ENCODE data around the gene NOG.
A peak's percentile ranks its signal among the peaks of the same experiment; 100 is the strongest.

Gene NOG

DNA sequence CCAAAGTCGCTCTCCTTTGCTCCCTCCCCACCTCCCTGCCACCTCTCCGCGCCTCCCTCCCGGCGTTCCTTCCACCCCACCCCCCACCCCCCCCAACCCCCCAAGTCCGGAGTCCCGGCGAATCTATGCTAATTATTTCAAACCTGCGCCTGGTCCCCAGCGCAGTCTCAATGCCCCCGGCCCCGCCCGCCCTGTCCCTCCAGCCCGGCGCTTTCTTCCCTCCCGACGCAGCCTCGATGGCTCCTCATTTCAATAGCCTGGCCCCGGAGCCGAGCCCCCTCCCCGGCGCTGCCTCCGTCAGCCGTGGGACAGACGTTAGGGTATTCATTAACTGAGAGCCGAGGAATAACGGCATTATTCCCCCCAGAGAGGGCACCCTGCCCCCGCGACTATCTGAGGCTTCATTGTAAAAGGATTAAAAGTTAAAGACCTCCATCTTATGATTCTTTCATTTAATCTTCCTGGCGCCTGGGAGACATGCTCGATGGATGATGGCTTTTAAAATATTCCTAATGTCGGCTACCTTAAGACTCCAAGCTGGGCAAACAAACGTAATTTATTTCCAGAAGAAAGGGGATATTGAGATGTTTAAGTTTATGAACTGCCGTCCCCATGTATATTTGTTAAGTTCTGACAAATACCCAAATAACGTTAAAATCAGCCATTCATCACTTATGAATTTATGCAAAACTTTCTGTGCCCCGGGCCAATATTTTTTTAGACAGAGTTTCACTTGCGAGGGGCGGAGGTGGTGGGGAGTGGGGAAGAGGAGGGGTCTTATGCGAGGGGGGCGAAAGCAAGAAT, 3.4 kb downstream of the NOG start:
- no peak for DNase-seq (ENCODE audit: low read depth in 2 of 2)

DNA sequence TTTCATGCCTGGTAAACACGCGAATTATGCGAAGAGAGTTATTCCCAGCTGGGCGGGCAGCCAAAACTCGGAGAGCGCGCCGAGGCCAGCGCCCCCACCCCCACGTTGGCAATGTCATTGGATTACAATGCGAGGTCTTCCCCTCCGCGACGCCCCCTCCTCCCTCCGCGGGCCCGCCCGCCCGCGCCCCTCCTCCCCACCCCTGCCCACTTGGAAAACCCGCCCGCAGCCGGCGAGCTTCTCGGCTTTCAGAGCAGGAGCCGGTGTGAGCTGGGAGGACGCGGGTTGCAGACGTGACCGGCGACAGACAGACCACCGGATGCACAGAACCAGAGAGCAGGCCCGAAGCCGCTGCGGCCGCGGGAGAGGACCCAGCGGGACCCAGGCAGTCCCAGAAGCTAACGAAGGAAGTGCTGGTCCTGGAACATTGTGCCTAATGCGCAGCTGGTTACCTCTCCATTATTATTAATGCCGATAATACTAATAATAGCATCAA, 4.0 kb downstream of the NOG start:
- no peak for DNase-seq (ENCODE audit: low read depth in 2 of 2)

DNA sequence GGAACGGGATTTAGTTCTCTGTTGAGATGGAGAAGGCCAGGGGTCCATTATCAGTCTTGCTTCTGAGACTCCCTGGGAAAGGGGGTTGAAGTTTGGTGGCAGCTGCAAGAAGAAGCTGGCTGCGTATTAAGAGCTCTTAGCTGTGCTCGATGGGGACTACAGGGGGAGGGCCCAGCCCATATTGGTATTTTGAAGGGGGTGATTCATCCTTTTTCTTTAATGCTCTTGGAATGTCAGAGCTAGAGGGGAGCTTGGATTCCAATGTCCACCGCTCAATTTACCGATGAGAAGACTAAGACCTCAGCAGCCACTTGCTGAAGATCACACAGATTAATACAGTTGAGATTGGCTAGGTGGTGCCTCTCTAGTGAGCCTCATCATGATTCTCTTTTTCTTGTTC, 5.0 kb downstream of the NOG start:
- DNase-seq (ENCODE audit: low read depth in 2 of 2), result no peak

DNA sequence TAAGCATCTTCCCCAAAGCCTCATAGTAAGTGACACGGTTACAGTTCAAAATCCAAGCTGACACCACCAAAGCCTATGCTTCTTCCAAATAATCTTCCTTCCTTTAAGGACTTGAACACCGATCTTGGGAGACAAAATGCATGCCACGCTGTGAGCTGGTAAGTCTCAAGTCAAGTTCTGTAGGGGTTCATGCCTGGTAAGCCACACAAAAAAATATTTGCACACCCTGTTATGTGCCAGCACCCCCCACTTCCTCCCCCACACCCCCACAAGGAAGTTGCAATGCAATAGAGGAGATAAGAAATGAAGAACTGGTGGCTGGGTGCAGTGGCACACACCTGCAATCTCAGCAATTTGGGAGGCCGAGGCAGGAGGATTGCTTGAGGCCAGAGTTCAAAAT, 5.6 kb downstream of the NOG start:
- DNase-seq (ENCODE audit: low read depth in 2 of 2), result no peak

DNA sequence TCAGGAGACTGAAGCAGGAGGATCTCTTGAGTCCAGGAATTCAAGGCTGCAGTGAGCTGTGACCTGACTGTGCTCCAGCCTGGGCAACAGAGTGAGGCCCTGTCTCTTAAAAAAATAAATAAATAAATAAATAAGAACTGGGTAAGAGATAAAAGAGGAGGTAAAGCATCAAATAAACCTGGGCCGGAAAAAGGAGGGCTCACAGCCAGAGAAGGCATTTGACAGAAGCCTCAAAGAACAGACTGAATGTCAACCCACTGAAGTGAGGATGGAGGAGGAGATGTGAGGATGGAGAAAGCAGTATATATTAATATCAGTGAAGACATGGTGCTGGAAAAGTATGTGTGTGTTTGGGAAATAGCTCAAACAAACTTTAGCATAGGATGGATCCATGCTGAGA, 6.1 kb downstream of the NOG start:
- no peak for DNase-seq (ENCODE audit: low read depth in 2 of 2)

DNA sequence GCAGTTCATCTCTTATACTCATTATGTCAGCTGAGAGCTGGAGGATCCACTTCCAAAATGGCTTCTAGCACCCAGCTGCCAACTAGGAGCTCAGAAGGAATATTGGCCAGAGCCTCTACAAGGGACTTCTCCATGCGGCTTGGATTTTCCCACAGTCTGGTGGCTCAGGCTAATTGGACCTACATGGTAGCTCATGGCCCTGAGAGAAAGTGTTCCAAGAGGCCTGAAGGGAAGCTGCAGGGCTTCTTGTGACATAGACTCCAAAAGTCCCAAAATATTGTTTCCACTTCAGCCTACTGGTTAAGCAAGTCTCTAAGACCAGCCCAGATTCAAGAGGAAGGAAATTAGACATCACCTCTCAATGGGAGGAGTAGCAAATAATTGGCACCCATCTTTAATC, 6.8 kb downstream of the NOG start:
- no peak for DNase-seq (ENCODE audit: low read depth in 2 of 2)

DNA sequence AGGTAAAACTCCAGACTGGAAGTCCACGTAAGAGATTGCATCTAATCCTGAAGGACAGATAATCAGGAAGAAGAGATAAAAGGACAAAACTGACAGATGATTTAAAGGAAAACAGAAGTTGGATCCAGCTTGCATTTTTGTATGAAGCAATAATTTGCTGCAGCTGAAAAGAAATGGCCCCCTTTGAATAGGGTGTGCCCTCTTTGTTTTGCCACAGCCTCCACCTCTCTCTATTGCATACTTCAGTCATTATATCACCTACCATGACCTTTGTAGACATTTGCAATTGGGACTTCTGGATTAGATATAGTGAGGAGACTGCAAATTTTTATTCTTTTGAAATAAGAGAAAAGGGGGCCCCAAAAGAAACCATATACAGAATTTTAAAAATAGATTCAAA, 8.1 kb downstream of the NOG start:
- DNase-seq (ENCODE audit: low read depth in 2 of 2), result no peak

- peak in 1 of 2 donors; percentile 9 for DNase-seq (ENCODE audit: low read depth in 2 of 2)
Observed at GRCh38 chr17:56602292-56603130, 9.0 kb downstream of the NOG start.

DNA sequence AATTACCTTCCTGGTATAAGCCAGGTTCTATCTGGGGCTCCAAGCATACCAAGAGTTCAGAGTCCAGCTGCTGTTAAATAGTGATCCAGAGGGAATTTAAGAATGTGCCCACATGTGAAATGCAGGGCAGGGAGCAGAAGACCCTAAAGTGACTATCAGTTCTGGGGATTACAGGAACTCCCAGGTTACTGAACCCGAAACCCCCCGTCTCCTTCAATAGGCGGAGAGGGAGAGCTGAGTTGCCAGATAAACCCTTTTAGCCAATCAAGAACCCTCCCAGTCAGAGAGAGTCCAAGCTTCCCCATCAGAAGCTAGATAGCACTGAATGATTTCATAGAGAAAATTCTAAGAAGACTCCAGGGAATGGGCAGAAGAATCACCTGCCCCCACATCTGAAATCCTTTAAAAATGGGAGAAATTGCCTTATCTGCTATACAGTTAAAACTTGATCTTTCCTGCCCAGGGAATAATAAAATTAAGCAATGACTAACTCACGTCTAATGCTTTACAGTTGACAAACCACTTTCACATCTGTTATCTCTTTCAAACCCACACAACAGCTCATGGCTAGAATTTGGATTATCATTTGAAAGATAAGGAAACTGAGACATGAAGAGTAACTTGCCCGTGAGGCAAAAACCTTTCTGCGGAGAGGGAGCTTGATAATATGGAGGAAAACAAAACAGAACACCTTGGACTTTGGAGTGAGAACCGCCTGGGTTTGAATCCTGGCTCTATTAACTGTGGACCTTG, 10.2 kb downstream of the NOG start:
- no peak for DNase-seq (ENCODE audit: low read depth in 2 of 2)

DNA sequence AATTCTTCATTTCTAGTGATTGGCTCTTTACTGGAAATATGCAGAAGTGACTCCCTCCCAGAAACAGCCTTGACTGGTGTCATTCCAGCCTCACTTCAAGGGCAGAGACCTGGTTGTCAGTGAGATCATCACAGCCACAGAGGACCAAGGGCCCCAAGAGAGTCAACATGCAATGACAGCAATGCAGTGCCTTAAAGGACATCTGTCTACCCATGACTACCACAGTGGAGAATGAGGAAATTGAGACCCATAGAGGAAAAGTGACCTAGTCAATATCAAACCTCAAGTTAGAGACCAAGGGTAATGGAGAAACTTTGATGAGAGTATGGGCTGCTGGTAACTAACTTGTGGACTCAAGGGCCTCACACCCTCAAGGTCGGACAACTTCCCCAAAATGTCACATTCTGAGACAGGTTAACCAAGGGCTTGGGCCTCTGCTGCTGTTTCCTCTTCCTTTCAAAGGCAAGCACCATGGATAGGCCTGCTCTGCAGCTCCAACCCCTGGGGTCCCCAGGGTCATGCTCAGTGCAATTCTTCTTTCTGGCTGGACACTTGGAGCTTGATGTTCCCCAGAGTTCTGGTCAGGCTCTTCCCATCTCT, 11.3 kb downstream of the NOG start:
- no peak for DNase-seq (ENCODE audit: low read depth in 2 of 2)

- no peak for DNase-seq (ENCODE audit: low read depth in 2 of 2)
Observed at GRCh38 chr17:56608944-56609343, 15.4 kb downstream of the NOG start.

GRCh38 chr17:56610321-56610720, 16.8 kb downstream of the NOG start:
- DNase-seq (ENCODE audit: low read depth in 2 of 2), result no peak

DNA sequence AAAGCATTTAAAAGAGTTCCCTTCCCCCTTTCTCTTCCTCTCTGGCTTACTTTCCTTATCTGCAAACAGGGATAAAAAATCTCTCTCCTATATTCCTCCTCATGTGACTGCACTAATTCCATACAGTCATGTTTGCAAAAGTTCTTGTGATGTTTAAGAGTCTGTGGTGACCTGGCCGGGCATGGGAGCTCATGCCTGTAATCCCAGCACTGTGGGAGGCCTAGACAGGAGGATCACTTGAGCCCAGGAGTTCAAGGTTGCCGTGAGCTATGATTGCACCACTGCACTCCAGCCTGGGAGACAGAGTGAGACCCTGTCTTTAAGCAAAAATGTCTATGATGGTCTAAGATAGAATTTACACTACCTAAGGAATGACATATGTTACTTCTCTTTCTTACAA, 19.6 kb downstream of the NOG start:
- no peak for DNase-seq (ENCODE audit: low read depth in 2 of 2)

GRCh38 chr17:56614522-56614921, 21.0 kb downstream of the NOG start:
- DNase-seq (ENCODE audit: low read depth in 2 of 2), result no peak

DNA sequence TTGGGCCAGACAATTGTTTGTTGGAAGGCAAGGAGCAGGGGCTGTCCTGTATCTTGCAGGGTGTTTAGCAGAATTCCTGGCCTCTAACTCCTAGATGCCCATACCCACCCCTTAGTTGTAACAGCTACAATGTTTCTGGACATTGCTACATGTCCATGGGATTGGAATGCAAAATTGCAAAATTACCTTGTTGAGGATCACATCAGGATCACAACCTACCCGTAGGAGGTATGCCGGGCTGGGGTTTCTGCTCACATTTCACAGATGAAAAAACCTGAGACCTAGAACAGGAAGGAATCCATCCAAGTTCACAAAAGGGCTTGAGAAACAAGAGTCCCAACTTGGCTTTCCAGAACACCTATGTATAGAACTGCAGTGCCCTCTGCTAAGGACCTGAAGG, 22.7 kb downstream of the NOG start:
- no peak for DNase-seq (ENCODE audit: low read depth in 2 of 2)

DNA sequence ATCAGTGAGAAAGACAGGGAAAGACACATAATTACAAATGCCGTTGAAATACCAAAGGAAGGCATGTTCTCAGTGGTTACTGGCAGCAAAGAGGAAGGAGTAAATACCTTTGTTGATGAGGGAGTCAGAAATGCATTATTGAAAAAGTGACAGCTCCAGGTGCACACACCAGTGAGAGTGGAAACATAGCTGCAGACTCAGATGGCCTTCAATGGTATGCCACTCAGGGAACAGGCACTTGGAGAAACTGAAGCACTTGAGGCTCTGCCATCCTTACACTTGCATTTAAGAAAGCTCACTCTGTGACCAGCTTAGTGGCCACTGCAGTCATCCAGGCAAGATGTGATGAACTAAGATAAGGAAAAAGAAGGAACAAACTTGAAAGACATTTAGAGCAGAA, 29.9 kb downstream of the NOG start:
- DNase-seq (ENCODE audit: low read depth in 2 of 2), result no peak

DNA sequence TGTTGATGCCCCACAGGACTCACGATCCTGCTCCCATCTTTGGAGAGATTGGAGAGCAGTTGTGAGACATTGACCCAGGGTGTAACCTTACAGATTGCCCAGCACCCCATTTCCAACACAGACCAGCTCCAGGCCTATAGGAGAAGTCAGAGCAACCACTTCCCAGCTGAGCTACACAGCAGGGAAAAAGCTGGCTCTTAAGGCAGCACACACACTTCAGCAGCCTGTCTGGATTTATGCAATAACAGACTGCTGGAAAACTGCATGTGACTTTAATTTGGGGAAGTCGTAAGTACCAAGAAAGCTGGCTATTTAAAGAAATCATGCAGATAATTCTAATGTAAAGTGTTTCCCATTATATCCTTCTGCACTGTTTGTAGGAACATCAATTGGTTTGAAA, 30.8 kb downstream of the NOG start:
- no peak for DNase-seq (ENCODE audit: low read depth in 2 of 2)

GRCh38 chr17:56624912-56625311, 31.4 kb downstream of the NOG start:
- no peak for DNase-seq (ENCODE audit: low read depth in 2 of 2)

DNA sequence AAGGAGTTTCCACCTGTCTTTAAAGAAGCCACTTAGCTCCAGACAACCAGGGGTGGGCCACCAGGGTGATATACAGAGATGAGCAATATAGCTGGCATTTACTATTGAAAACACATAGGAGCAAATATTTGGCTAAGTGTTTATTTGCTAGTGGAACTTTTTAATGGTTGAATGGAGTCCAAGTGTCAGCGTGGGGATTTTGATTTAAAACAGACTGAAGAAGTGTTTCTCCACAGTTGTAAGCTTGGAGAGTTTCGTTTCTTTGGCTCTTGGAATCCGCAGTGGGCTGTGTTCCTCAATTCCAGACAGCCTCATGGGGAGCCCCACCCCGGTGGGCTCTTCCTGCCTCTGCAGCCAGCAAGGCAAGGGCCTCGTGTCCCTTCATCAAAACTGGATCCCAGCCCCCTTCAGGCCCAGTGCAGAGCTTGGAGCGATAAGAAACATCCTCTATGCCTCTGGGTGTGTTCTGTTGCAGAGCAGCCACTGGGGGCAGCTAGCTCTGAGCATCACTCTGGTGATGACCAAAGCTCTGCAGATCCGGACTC, 36.1 kb downstream of the NOG start:
- DNase-seq (ENCODE audit: low read depth in 2 of 2), result no peak

GRCh38 chr17:56630202-56630601, 36.7 kb downstream of the NOG start:
- no peak for DNase-seq (ENCODE audit: low read depth in 2 of 2)

DNA sequence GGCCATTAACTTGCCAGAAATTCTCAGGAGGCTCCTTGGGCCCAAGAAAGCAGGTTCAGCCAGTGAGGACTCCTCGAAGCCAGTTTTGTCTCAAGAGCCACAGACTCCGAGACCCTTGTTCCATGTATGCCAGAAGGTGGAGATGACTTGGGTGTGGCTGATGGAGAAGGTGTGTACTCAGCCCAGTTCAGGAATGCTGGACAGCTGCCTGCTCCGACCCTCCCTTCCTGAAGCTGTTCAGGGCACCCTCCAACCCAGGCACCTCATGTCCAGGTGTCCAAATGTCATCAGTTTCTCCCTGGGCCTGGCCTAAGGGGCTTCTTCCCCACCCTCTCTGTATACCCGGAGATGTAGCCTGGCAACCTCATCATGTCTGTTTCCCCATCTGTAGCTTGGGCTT, 40.2 kb downstream of the NOG start:
- no peak for DNase-seq (ENCODE audit: low read depth in 2 of 2)

- DNase-seq (ENCODE audit: low read depth in 2 of 2), result no peak
Observed at GRCh38 chr17:56635641-56636040, 42.1 kb downstream of the NOG start.
